Endothelial cell of umbilical vein (primary cell): Measurements from ENCODE around the gene USP46. TPM values are rescaled to one million over a fixed set of nuclear protein-coding genes. Genes with fewer than 3 reads are reported as not detected.

ENCODE experiments used
- BruUV-seq: library from RNA; stranded (reverse); fragments of 400-500 nt; replicated peaks from 2 replicates; lab custom pipeline; 2021; lab: Mats Ljungman, UMichigan
- CTCF ChIA-PET: fragments of 300-600, 350-600 bp; sonication (Branson Sonifier 250); formaldehyde crosslinking; loops from one replicate; lab custom pipeline; 2021; ENCODE audit warnings: antibody characterized with exemption, inconsistent platforms; lab: Charles Lee
- POLR2A ChIA-PET: fragments of 300-600, 350-600 bp; sonication (Branson Sonifier 250); formaldehyde crosslinking; loops from one replicate; lab custom pipeline; 2021; ENCODE audit warnings: antibody characterized with exemption, inconsistent platforms; lab: Charles Lee
- DNase-seq: peaks from one replicate; pipeline ENCODE4 v3.0.0-alpha.2; 2011; ENCODE audit warnings: low read depth, low spot score
- FAIRE-seq: peaks from 2 replicates; lab custom pipeline; 2011; peaks lifted over from hg19 to GRCh38; lab: Jason Lieb, UNC
- H2AFZ ChIP-seq: 2 replicates; pipeline ENCODE4 v1.6.0; 2012; ENCODE audit warnings: low read depth, low read length, control low read depth, inconsistent platforms
- H3K27ac ChIP-seq: 2 replicates; pipeline ENCODE4 v1.5.1; 2011; ENCODE audit warnings: low read depth, mild to moderate bottlenecking, control low read depth, low read length, moderate library complexity; ENCODE audit not compliant: insufficient read depth
- H3K27me3 ChIP-seq, 2 experiments: 2 replicates each; pipeline versions ENCODE4 v1.6.0 to v1.6.1; 2011; ENCODE audit warnings: low read length in 2 of 2, mixed read lengths in 1 of 2; ENCODE audit not compliant: control insufficient read depth in 2 of 2, insufficient read depth in 2 of 2
- H3K36me3 ChIP-seq, 2 experiments: 2 replicates in 1 of 2; 3 replicates in 1 of 2; pipeline ENCODE4 v1.5.1; 2011; ENCODE audit warnings: low read length in 2 of 2, mild to moderate bottlenecking in 1 of 2, moderate library complexity in 1 of 2; ENCODE audit not compliant: control insufficient read depth in 2 of 2, insufficient read depth in 2 of 2; ENCODE audit errors: extremely low read depth in 1 of 2
- H3K4me1 ChIP-seq: 3 replicates; pipeline ENCODE4 v1.5.1; 2011; ENCODE audit warnings: mild to moderate bottlenecking, low read length; ENCODE audit not compliant: control insufficient read depth, insufficient read depth; ENCODE audit errors: extremely low read depth
- H3K4me2 ChIP-seq: 2 replicates; pipeline ENCODE4 v1.6.1; 2011; ENCODE audit warnings: low read length, control low read depth, mixed read lengths; ENCODE audit not compliant: insufficient read depth
- H3K4me3 ChIP-seq, 3 experiments: fragments of 200-600 bp in 1 of 3; sonication (generic), shearing (Covaris generic) in 1 of 3; replicated peaks in 1 of 3; 2 replicates each; pipeline ENCODE4 v1.5.1; 2011 to 2016; ENCODE audit warnings: control low read depth in 3 of 3, low read length in 3 of 3, mild to moderate bottlenecking in 2 of 3, inconsistent platforms in 1 of 3, low read depth in 1 of 3, moderate library complexity in 1 of 3; ENCODE audit not compliant: insufficient read depth in 1 of 3
- H3K79me2 ChIP-seq: 2 replicates; pipeline ENCODE4 v1.6.0; 2012; ENCODE audit warnings: low read length, inconsistent platforms; ENCODE audit not compliant: control insufficient read depth, insufficient read depth
- H3K9ac ChIP-seq: replicated peaks from 2 replicates; pipeline ENCODE3; 2011; ENCODE audit warnings: low read length, control low read depth; ENCODE audit not compliant: insufficient read depth; ENCODE audit errors: extremely low read depth
- H3K9me1 ChIP-seq: replicated peaks from 3 replicates; pipeline ENCODE4 v1.6.0; 2011; ENCODE audit warnings: mild to moderate bottlenecking, low read length; ENCODE audit not compliant: control insufficient read depth, insufficient read depth; ENCODE audit errors: extremely low read depth
- H3K9me3 ChIP-seq: replicated peaks from 2 replicates; pipeline ENCODE4 v1.5.1; 2012; ENCODE audit warnings: low read length, inconsistent platforms; ENCODE audit not compliant: control insufficient read depth, insufficient read depth
- H4K20me1 ChIP-seq: replicated peaks from 2 replicates; pipeline ENCODE3; 2011; ENCODE audit warnings: mild to moderate bottlenecking, low read length; ENCODE audit not compliant: control insufficient read depth, insufficient read depth; ENCODE audit errors: extremely low read depth
- EZH2 ChIP-seq: IDR thresholded peaks from 2 replicates; pipeline ENCODE4 v1.6.1; 2012; ENCODE audit warnings: borderline replicate concordance, low read depth, mild to moderate bottlenecking, moderate library complexity, low read length, inconsistent platforms; ENCODE audit not compliant: severe bottlenecking
- JUN ChIP-seq: IDR thresholded peaks from 2 replicates; pipeline ENCODE4 v1.6.1; 2011; ENCODE audit warnings: borderline replicate concordance, low read depth; ENCODE audit not compliant: insufficient read length, insufficient read depth
- MYC ChIP-seq: IDR thresholded peaks from one replicate; pipeline ENCODE4 v1.6.1; 2011; ENCODE audit warnings: mild to moderate bottlenecking, low read depth, low read length
- POLR2A ChIP-seq: IDR thresholded peaks from 2 replicates; pipeline ENCODE4 v1.6.1; 2012; ENCODE audit warnings: low read depth, mild to moderate bottlenecking, control low read depth, low read length
- dilution Hi-C: fragments of 300-500 bp; cut with MboI; formaldehyde crosslinking; loops from one replicate; pipeline ENCODE4 v1.15.0; 2019; ENCODE audit warnings: low sequenced_read_pairs; ENCODE audit not compliant: extremely low pct_ligation_motif_present
- intact Hi-C: fragments of 100-400 bp; cut with micrococcal nuclease; formaldehyde crosslinking; loops from one replicate; pipeline ENCODE4 v1.10.0; 2022
- polyA plus RNA-seq, 4 experiments: library from polyadenylated mRNA; depleted of rRNA in 3 of 4; stranded (reverse) in 3 of 4; unstranded in 1 of 4; fragments of >200 nt; gene quantifications; 2 replicates each; pipeline versions ENCODE4 v1.2.1 to v1.2.3, GENCODE V29; 2011 to 2012; ENCODE audit warnings: missing spikeins in 1 of 4
- total RNA-seq: library from RNA; stranded (reverse); gene quantifications from 2 replicates; pipeline ENCODE4 v1.2.3, GENCODE V29; 2021
- TF ChIP-seq, protein P1 (sequence below), 2 donors: IDR thresholded peaks; 1 replicate in 1 of 2; 2 replicates in 1 of 2; pipeline ENCODE4 v1.5.1; 2011; ENCODE audit warnings: low read length in 2 of 2, mild to moderate bottlenecking in 2 of 2, moderate library complexity in 2 of 2, control low read depth in 1 of 2, inconsistent platforms in 1 of 2, low read depth in 1 of 2; ENCODE audit not compliant: insufficient read depth in 1 of 2; ENCODE audit errors: extremely low read depth in 1 of 2
- TF ChIP-seq, protein P2 (sequence below): IDR thresholded peaks from 2 replicates; pipeline ENCODE4 v1.6.1; 2011; ENCODE audit not compliant: insufficient read depth, insufficient read length

Gene USP46
- total and polyA plus RNA-seq, 2 donors (not counting 3 experiments of a cell fraction or from before 2014, with no cell fraction given) = 5.2 to 23.7 TPM

DNA sequence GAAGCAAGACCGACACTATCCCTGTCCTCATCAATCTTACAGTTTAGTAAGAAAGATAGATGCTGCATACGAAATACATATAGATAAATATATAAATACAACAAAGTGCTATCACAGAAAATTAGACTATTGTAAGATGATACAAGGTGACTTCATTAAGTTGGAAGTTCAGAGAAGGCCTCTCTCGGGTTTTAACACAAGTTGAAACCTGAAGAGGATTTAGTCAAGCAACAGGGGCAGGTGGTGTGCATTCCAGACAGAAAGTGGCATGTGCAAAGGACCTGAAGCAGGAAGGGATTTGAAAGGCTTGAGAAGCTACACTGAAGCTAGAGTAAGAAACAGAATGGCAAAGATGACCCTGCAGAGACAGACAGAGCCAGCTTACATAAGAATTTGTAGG is 36.5 kb downstream of the USP46 start:
- no peaks in the 10 kb centered on the region for H3K27me3 ChIP-seq
- intact Hi-C loops (no loop called here), dilution Hi-C loops (no loop called here)
- TF ChIP-seq EZH2 (no peak), JUN (no peak)
- TF ChIP-seq, protein P1, sequence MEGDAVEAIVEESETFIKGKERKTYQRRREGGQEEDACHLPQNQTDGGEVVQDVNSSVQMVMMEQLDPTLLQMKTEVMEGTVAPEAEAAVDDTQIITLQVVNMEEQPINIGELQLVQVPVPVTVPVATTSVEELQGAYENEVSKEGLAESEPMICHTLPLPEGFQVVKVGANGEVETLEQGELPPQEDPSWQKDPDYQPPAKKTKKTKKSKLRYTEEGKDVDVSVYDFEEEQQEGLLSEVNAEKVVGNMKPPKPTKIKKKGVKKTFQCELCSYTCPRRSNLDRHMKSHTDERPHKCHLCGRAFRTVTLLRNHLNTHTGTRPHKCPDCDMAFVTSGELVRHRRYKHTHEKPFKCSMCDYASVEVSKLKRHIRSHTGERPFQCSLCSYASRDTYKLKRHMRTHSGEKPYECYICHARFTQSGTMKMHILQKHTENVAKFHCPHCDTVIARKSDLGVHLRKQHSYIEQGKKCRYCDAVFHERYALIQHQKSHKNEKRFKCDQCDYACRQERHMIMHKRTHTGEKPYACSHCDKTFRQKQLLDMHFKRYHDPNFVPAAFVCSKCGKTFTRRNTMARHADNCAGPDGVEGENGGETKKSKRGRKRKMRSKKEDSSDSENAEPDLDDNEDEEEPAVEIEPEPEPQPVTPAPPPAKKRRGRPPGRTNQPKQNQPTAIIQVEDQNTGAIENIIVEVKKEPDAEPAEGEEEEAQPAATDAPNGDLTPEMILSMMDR (IDR thresholded peaks at IDR 0.05; ENCODE audit: extremely low read depth in 1 of 2, insufficient read depth in 1 of 2, low read depth in 1 of 2, low read length in 2 of 2) = no peak
- TF ChIP-seq, protein P2, sequence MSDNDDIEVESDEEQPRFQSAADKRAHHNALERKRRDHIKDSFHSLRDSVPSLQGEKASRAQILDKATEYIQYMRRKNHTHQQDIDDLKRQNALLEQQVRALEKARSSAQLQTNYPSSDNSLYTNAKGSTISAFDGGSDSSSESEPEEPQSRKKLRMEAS = no peak
- no peaks in the 10 kb centered on the region for H3K4me1 ChIP-seq
- POLR2A ChIA-PET = no interaction called here
- FAIRE-seq (peak; percentile 15), DNase-seq (no peak)
- H3K9me1 ChIP-seq = no peaks in the 10 kb centered on the region
- no peak overlapping the region for H2AFZ ChIP-seq
- no peaks in the 10 kb centered on the region for H4K20me1 ChIP-seq
- H3K4me2 ChIP-seq = no peak overlapping the region
- no TSS peak for BruUV-seq
- H3K36me3 ChIP-seq = peaks cover 0 to 2% of the 10 kb centered on the region in 2 experiments
- H3K27ac ChIP-seq = no peak overlapping the region
- H3K79me2 ChIP-seq = no peaks in the 10 kb centered on the region
- no peak overlapping the region for H3K9ac ChIP-seq
- H3K9me3 ChIP-seq = no peaks in the 10 kb centered on the region
- CTCF ChIA-PET = no interaction called here
- no peak overlapping the region for H3K4me3 ChIP-seq

DNA sequence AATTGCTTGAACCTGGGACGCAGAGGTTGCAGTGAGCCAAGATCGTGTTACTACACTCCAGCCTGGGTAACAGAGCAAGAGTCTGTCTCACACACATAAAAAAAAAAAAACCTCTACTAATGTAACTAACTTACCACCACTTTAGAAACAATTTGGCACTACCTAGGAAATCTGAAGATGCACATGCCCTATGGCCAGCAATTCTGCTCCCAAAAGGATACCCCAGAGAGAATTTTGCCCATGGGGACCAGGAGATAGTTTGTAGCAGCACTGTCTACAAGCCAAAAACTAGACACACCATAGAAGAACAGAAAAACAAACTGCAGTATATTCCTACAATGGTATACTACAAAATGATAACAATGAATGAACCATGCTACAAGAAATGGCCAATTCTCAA is 37.5 kb downstream of the USP46 start:
- dilution Hi-C loops (no loop called here), intact Hi-C loops (no loop called here)
- ChIA-PET CTCF (no interaction called here), POLR2A (no interaction called here)
- no TSS peak for BruUV-seq
- Histone ChIP-seq H3K79me2 (no peaks in the 10 kb centered on the region), H3K4me1 (no peaks in the 10 kb centered on the region), H3K27me3 (no peaks in the 10 kb centered on the region), H3K4me3 (no peak overlapping the region), H3K4me2 (no peak overlapping the region), H3K36me3 (peaks cover 0 to 2% of the 10 kb centered on the region in 2 experiments), H4K20me1 (no peaks in the 10 kb centered on the region), H3K9ac (no peak overlapping the region), H3K9me3 (no peaks in the 10 kb centered on the region), H3K27ac (no peak overlapping the region), H2AFZ (no peak overlapping the region), H3K9me1 (no peaks in the 10 kb centered on the region)
- TF ChIP-seq MYC (no peak), JUN (no peak), EZH2 (no peak), POLR2A (no peak)
- TF ChIP-seq, protein P2 = no peak
- DNase-seq = no peak
- FAIRE-seq = no peak
